GM12878 (cell line): Measurements from ENCODE around the gene PANX2. TPM values are rescaled to one million over a fixed set of nuclear protein-coding genes. Genes with fewer than 3 reads are reported as not detected.

Source experiments
- ATF7 ChIP-seq: fragments of 450-650 bp; IDR thresholded peaks from 2 replicates; pipeline ENCODE4 v1.6.1; 2016; ENCODE audit warnings: low read depth, mild to moderate bottlenecking
- DPF2 ChIP-seq: fragments of 450-650 bp; IDR thresholded peaks from 2 replicates; pipeline ENCODE4 v1.6.1; 2017; ENCODE audit warnings: mild to moderate bottlenecking
- ETV6 ChIP-seq, 2 experiments: fragments of 450-650 bp in 1 of 2; IDR thresholded peaks in 1 of 2; conservative IDR thresholded peaks in 1 of 2; 2 replicates each; pipeline ENCODE4 v1.6.1; 2014; ENCODE audit warnings: antibody characterized with exemption in 1 of 2, borderline replicate concordance in 1 of 2, low read depth in 1 of 2, mild to moderate bottlenecking in 1 of 2, moderate library complexity in 1 of 2
- IKZF2 ChIP-seq, 2 experiments: fragments of 450-650 bp; IDR thresholded peaks; 2 replicates each; pipeline ENCODE4 v1.6.1; 2017; ENCODE audit warnings: mild to moderate bottlenecking in 2 of 2, moderate library complexity in 2 of 2
- IRF5 ChIP-seq: fragments of 450-650 bp; IDR thresholded peaks from 2 replicates; pipeline ENCODE4 v1.6.1; 2017; ENCODE audit warnings: borderline replicate concordance
- KAT2A ChIP-seq: conservative IDR thresholded peaks from 2 replicates; pipeline ENCODE4 v1.6.1; 2011; ENCODE audit warnings: low read depth, low read length; ENCODE audit not compliant: control insufficient read depth
- MAX ChIP-seq: IDR thresholded peaks from 2 replicates; pipeline ENCODE4 v1.6.1; 2012; ENCODE audit warnings: low read depth, low read length, improper control_type of control experiment
- MTA2 ChIP-seq: fragments of 450-650 bp; IDR thresholded peaks from 2 replicates; pipeline ENCODE4 v1.6.1; 2016; ENCODE audit warnings: low read depth, mild to moderate bottlenecking, moderate library complexity
- MYB ChIP-seq: fragments of 150-350 bp; IDR thresholded peaks from 2 replicates; pipeline ENCODE4 v1.6.1; 2014; ENCODE audit warnings: mild to moderate bottlenecking, low read depth, low read length, borderline replicate concordance
- NKRF ChIP-seq: fragments of 450-650 bp; conservative IDR thresholded peaks from 2 replicates; pipeline ENCODE4 v1.6.1; 2017; ENCODE audit warnings: mild to moderate bottlenecking, moderate library complexity
- NR2C2 ChIP-seq: IDR thresholded peaks from 2 replicates; pipeline ENCODE4 v1.6.1; 2011; ENCODE audit warnings: borderline replicate concordance, low read depth; ENCODE audit not compliant: control insufficient read depth, insufficient read length
- NRF1 ChIP-seq: conservative IDR thresholded peaks from 2 replicates; pipeline ENCODE4 v1.6.1; 2011; ENCODE audit warnings: mild to moderate bottlenecking, low read depth, low read length, improper control_type of control experiment
- PML ChIP-seq: IDR thresholded peaks from 2 replicates; pipeline ENCODE4 v1.6.1; 2012; ENCODE audit warnings: low read length, inconsistent platforms
- RELA ChIP-seq: fragments of 450-650 bp; IDR thresholded peaks from 2 replicates; pipeline ENCODE4 v1.8.0; 2014; ENCODE audit warnings: borderline replicate concordance; ENCODE audit not compliant: partially characterized antibody
- SIX5 ChIP-seq: IDR thresholded peaks from 2 replicates; pipeline ENCODE4 v1.6.1; 2011; ENCODE audit warnings: mild to moderate bottlenecking, low read depth, low read length, moderate library complexity; ENCODE audit not compliant: severe bottlenecking
- SMAD1 ChIP-seq: fragments of 450-650 bp; IDR thresholded peaks from 2 replicates; pipeline ENCODE4 v1.6.1; 2018; ENCODE audit warnings: mild to moderate bottlenecking, low read depth; ENCODE audit not compliant: partially characterized antibody
- SPI1 ChIP-seq: IDR thresholded peaks from 2 replicates; pipeline ENCODE4 v1.6.1; 2011; ENCODE audit warnings: low read depth, mild to moderate bottlenecking, low read length, moderate library complexity, borderline replicate concordance; ENCODE audit not compliant: insufficient read depth
- SREBF1 ChIP-seq: IDR thresholded peaks from 2 replicates; pipeline ENCODE4 v1.6.1; 2012; ENCODE audit warnings: mild to moderate bottlenecking, low read length
- SUZ12 ChIP-seq: fragments of 200-600 bp; sonication (generic); IDR thresholded peaks from one replicate; pipeline ENCODE4 v1.6.1; 2018; ENCODE audit warnings: antibody characterized with exemption, mild to moderate bottlenecking; ENCODE audit not compliant: unreplicated experiment
- TAF1 ChIP-seq: IDR thresholded peaks from 2 replicates; pipeline ENCODE4 v1.6.1; 2011; ENCODE audit warnings: mild to moderate bottlenecking, low read depth, low read length, borderline replicate concordance
- USF2 ChIP-seq: IDR thresholded peaks from 2 replicates; pipeline ENCODE4 v1.6.1; 2011; ENCODE audit warnings: low read depth, low read length, improper control_type of control experiment, borderline replicate concordance
- ZBTB4 ChIP-seq: fragments of 450-650 bp; formaldehyde crosslinking; IDR thresholded peaks from 2 replicates; pipeline ENCODE4 v1.4.0; 2022; ENCODE audit warnings: mild to moderate bottlenecking, moderate library complexity
- ZNF384 ChIP-seq: IDR thresholded peaks from 2 replicates; pipeline ENCODE4 v1.6.1; 2012; ENCODE audit warnings: low read depth, mild to moderate bottlenecking, low read length, improper control_type of control experiment, borderline replicate concordance
- polyA plus RNA-seq, 11 experiments: library from polyadenylated mRNA; depleted of rRNA in 4 of 11; unstranded in 6 of 11; stranded (reverse) in 5 of 11; fragments of >200 nt; fragmentation: Nextera tagmentation in 4 of 11; fragmentation: Illumina TruSeq in 1 of 11; extraction: Ambion mirVana in 4 of 11; extraction: Trizol in 1 of 11; gene quantifications; 1 replicate in 1 of 11; 2 replicates in 10 of 11; pipeline versions ENCODE4 v1.2.1 to v1.2.3, GENCODE V29; 2011 to 2016; ENCODE audit warnings: inconsistent platforms in 2 of 11, missing spikeins in 2 of 11, low read depth in 1 of 11
- total RNA-seq, 4 experiments: library from RNA; depleted of rRNA in 3 of 4; stranded (reverse); fragments of >200 nt in 3 of 4; fragmentation: Illumina TruSeq in 1 of 4; extraction: Trizol in 1 of 4; gene quantifications; 2 replicates each; pipeline versions ENCODE4 v1.2.1 to v1.2.3, GENCODE V29; 2013 to 2021

PANX2 gene
- total and polyA plus RNA-seq, 10 of the 15 experiments (the other 5 are each of a cell fraction or from before 2014, with no cell fraction given), result 0.04 to 0.44 (median 0.17) TPM; not detected in 5

- TF ChIP-seq IKZF2 (IDR thresholded peaks at IDR 0.05) (no peak), SUZ12 (no peak), SMAD1 (no peak), IRF5 (no peak), RELA (no peak), ZNF384 (no peak), ETV6 (conservative IDR thresholded peaks at IDR 0.05 in 1 of 2, IDR thresholded peaks at IDR 0.05 in 1 of 2; ENCODE audit: borderline replicate concordance in 1 of 2, low read depth in 1 of 2) (no peak), SIX5 (no peak), NRF1 (no peak), NR2C2 (no peak), SREBF1 (no peak), MTA2 (no peak), NKRF (no peak), USF2 (no peak), SPI1 (no peak), PML (peak; percentile 57; the same call in 1 of the 2 replicates), TAF1 (no peak), ATF7 (no peak), MYB (no peak), KAT2A (no peak), ZBTB4 (CRISPR knock-in tag) (no peak), DPF2 (no peak), MAX (no peak)
These were observed 29.4 kb downstream of the PANX2 start (continued) for GRCh38 chr22:50199829-50200460.
